Type B pancreatic cell (in vitro differentiated cells): ENCODE results near the gene TUNAR. TPM values are rescaled to one million over a fixed set of nuclear protein-coding genes. Genes with fewer than 3 reads are reported as not detected.

Experiments
- DNase-seq: peaks from one replicate; pipeline ENCODE4 v3.0.0; 2021; ENCODE audit warnings: mixed read lengths; ENCODE audit not compliant: unreplicated experiment; ENCODE audit errors: extremely low spot score
- H3K27ac Mint-ChIP-seq: 2 replicates; pipeline ENCODE4 v1.8.0; 2021; ENCODE audit warnings: mild to moderate bottlenecking, mixed read lengths
- H3K27me3 Mint-ChIP-seq: 2 replicates; pipeline ENCODE4 v1.8.0; 2021; ENCODE audit warnings: mixed read lengths
- H3K36me3 Mint-ChIP-seq: 2 replicates; pipeline ENCODE4 v1.8.0; 2021; ENCODE audit warnings: mixed read lengths
- H3K4me1 Mint-ChIP-seq: one replicate; pipeline ENCODE4 v1.8.0; 2021; ENCODE audit warnings: mixed read lengths; ENCODE audit not compliant: unreplicated experiment
- H3K4me3 Mint-ChIP-seq: 2 replicates; pipeline ENCODE4 v1.8.0; 2021; ENCODE audit warnings: mild to moderate bottlenecking, mixed read lengths
- H3K9me3 Mint-ChIP-seq: 2 replicates; pipeline ENCODE4 v1.8.0; 2021; ENCODE audit warnings: mixed read lengths
- total RNA-seq: library from RNA; stranded (reverse); gene quantifications from 2 replicates; pipeline ENCODE4 v1.2.1, GENCODE V29; 2021; ENCODE audit warnings: low replicate concordance
- TF ChIP-seq, protein P1 (sequence below): fragments of 200-600 bp; sonication (generic); conservative IDR thresholded peaks from 2 replicates; pipeline ENCODE4 v1.5.0; 2021; ENCODE audit warnings: antibody characterized with exemption, mild to moderate bottlenecking

TUNAR gene
- total RNA-seq, 1 donor from 2014 or later, result 7.4 TPM

DNA sequence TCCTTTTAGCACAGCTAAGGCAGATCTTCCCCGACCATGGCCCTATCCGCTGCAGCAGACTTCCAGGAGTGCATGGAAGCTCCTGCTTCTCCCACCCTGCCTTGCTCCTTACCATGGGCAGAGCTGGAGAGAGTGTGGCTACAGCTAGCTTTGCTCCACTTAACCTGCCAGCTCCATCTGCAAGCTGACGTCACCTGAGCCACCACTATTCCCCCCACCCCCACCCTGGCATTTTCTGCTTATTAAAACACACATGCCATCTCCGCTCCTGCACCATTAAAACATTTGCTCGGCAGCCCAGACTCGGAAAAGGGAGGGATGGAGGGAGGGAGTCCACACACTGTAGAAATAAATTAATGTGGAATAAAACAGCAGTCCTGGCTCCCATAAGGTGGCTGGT is 67.8 kb downstream of the TUNAR start:
- Mint-ChIP-seq H3K36me3 (no peaks in the 10 kb centered on the region), H3K9me3 (no peaks in the 10 kb centered on the region), H3K27ac (no peak overlapping the region), H3K4me1 (no peaks in the 10 kb centered on the region), H3K27me3 (peaks cover 32% of the 10 kb centered on the region), H3K4me3 (no peak overlapping the region)
- TF ChIP-seq, protein P1, sequence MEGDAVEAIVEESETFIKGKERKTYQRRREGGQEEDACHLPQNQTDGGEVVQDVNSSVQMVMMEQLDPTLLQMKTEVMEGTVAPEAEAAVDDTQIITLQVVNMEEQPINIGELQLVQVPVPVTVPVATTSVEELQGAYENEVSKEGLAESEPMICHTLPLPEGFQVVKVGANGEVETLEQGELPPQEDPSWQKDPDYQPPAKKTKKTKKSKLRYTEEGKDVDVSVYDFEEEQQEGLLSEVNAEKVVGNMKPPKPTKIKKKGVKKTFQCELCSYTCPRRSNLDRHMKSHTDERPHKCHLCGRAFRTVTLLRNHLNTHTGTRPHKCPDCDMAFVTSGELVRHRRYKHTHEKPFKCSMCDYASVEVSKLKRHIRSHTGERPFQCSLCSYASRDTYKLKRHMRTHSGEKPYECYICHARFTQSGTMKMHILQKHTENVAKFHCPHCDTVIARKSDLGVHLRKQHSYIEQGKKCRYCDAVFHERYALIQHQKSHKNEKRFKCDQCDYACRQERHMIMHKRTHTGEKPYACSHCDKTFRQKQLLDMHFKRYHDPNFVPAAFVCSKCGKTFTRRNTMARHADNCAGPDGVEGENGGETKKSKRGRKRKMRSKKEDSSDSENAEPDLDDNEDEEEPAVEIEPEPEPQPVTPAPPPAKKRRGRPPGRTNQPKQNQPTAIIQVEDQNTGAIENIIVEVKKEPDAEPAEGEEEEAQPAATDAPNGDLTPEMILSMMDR, result no peak
- no peak for DNase-seq

DNA sequence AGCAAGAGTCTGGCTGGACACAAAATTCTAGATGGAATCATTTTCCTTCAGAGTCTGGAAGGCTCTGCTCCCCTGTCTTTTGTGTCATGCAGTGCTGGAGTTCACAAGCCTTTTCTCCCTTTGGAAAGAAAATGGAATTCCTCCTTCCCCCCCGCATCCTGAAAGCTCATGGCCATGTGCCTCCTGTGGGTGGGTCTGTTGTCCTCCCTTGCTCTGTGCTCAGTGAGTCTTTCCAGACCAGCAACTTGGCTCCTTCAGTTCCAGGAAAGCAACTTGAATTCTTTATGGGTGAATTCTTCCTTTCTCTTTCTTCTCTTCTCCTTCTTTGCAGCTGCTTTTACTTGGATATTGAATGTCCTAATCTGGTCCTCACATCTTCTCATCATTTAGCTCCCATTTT is 70.2 kb downstream of the TUNAR start:
- Mint-ChIP-seq H3K27me3 (peaks cover 38% of the 10 kb centered on the region), H3K27ac (no peak overlapping the region), H3K36me3 (no peaks in the 10 kb centered on the region), H3K9me3 (no peaks in the 10 kb centered on the region), H3K4me3 (no peak overlapping the region), H3K4me1 (no peaks in the 10 kb centered on the region)
- no peak for DNase-seq
- TF ChIP-seq, protein P1, result no peak

DNA sequence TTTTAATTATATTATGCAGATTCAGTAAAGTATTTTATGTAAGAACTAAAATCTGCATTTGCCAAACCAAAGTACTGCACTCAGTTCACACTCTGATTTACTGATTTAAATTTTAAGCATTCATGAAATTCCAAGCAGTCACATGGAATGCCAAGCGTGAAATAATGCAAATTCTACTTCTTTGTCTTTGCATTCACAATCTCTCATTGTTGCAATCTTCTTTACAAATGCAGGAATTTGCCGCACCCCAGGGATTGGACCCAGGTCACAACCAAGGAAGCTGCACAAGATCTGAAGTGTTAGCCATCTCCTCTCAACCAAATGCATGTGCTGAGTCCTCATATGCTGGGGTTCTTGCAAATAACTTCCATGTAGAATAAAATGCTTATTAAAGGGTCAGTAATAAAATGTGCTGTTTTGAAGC is 71.9 kb downstream of the TUNAR start:
- no peaks in the 10 kb centered on the region for H3K36me3 Mint-ChIP-seq
- H3K4me3 Mint-ChIP-seq, result no peak overlapping the region
- no peak overlapping the region for H3K27ac Mint-ChIP-seq
- TF ChIP-seq, protein P1, result no peak
- DNase-seq, result no peak
- peaks cover 41% of the 10 kb centered on the region for H3K27me3 Mint-ChIP-seq
- H3K9me3 Mint-ChIP-seq, result no peaks in the 10 kb centered on the region
- H3K4me1 Mint-ChIP-seq, result no peaks in the 10 kb centered on the region

DNA sequence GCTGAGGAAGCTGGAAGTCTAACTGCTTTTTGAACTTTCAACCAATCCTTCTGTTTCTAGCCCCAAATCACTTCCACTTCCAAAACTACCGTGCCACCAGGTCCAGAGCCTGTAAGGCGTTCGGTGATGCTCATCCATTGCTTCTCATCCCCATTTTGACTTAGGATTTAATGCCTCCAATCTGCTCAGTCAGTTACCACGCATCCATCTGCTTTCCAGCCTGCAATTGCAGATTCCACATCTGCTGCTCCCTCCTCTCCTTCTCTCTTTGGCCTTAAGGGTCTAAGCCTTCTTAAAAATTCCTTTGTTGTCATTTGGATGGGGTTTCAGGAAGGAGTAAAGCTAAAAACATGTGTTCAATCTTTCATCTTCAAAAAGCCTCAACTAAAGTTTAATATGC is 74.7 kb downstream of the TUNAR start:
- DNase-seq, result no peak
- Mint-ChIP-seq H3K4me3 (no peak overlapping the region), H3K9me3 (no peaks in the 10 kb centered on the region), H3K27ac (no peak overlapping the region), H3K36me3 (no peaks in the 10 kb centered on the region), H3K4me1 (no peaks in the 10 kb centered on the region), H3K27me3 (peaks cover 35% of the 10 kb centered on the region)
- TF ChIP-seq, protein P1, result no peak

DNA sequence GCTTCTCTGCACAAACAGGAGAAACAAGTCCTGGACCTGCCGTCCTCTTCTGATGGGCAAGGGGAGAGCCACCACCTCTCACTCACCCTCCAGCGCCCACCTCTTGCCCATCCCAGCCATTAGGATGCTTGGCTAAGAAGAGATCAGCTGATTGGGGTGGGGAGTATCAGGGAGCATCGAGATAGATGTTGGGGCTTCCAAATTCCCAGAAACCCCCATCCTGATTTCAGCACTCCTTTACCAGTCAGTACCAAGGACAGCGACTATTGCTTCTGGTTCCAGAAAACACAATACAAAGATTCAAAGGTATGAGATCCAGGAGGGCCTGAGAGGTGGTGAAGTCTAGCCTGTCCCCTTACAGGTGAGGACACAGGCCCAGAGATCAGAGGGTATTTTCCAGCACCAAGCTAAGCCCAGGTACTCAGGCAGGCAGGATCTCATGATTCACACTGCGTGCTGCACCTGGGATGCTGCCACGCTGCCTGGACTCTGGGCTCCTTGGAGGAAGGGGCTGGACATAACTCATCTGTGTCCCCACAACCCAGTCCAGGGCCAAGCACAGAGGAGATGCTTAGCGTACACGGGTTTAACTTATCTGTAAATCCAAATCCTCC is 76.6 kb downstream of the TUNAR start:
- H3K27ac Mint-ChIP-seq, result no peak overlapping the region
- no peaks in the 10 kb centered on the region for H3K36me3 Mint-ChIP-seq
- H3K27me3 Mint-ChIP-seq, result peaks cover 30% of the 10 kb centered on the region
- no peak for DNase-seq
- no peak overlapping the region for H3K4me3 Mint-ChIP-seq
- H3K9me3 Mint-ChIP-seq, result no peaks in the 10 kb centered on the region
- H3K4me1 Mint-ChIP-seq, result no peaks in the 10 kb centered on the region
- TF ChIP-seq, protein P1, result no peak
